ENCODE data around the gene CX3CL1. TPM values are rescaled to one million over a fixed set of nuclear protein-coding genes. Genes with fewer than 3 reads are reported as not detected.

CX3CL1 gene
- total and polyA plus RNA-seq, 2 of the 13 experiments (the other 11 are each of a cell fraction or from before 2014, with no cell fraction given), result 57.3 to 60.8 TPM

GRCh38 chr16:57373117-57373947 is 1.0 kb downstream of the CX3CL1 start (continued):
- TF ChIP-seq LRRFIP1 (CRISPR knock-in tag; conservative IDR thresholded peaks at IDR 0.05), result no peak
- no peak; the same call in 1 of the 2 replicates for TF ChIP-seq KDM5B (CRISPR knock-in tag; IDR thresholded peaks at IDR 0.05; ENCODE audit: borderline replicate concordance)
- no peak; the same call in 1 of the 2 replicates for TF ChIP-seq RAD21 (CRISPR knock-in tag; IDR thresholded peaks at IDR 0.05)
- peak; percentile 97 for TF ChIP-seq ZNF557 (CRISPR knock-in tag; IDR thresholded peaks at IDR 0.05)
- no peak for TF ChIP-seq MBD4 (IDR thresholded peaks at IDR 0.05; ENCODE audit: borderline replicate concordance, low read length)
- TF ChIP-seq TGIF2 (CRISPR knock-in tag; IDR thresholded peaks at IDR 0.05), result peak; percentile 96; the same call in 1 of the 2 replicates
- no peak for TF ChIP-seq ELF3 (CRISPR knock-in tag; IDR thresholded peaks at IDR 0.05)
- TF ChIP-seq XRCC5 (optimal IDR thresholded peaks at IDR 0.05; ENCODE audit: low read length), result no peak
- TF ChIP-seq ZNF782 (CRISPR knock-in tag; IDR thresholded peaks at IDR 0.05; ENCODE audit: borderline replicate concordance), result no peak
- TF ChIP-seq PRDM4 (CRISPR knock-in tag; IDR thresholded peaks at IDR 0.05; ENCODE audit: borderline replicate concordance), result no peak
- peak; percentile 34; the same call in 1 of the 2 replicates for TF ChIP-seq ZNF354B (CRISPR knock-in tag; IDR thresholded peaks at IDR 0.05)
- 0 out of 2 replicates have a peak, but pooled peaks have one; percentile 26 for TF ChIP-seq ZNF552 (CRISPR knock-in tag; IDR thresholded peaks at IDR 0.05; ENCODE audit: borderline replicate concordance)
- no peak for TF ChIP-seq ZBTB38 (CRISPR knock-in tag; IDR thresholded peaks at IDR 0.05)
- no peak; the same call in 1 of the 2 replicates for TF ChIP-seq NFATC3 (CRISPR knock-in tag; IDR thresholded peaks at IDR 0.05)
- TF ChIP-seq EED (CRISPR knock-in tag; IDR thresholded peaks at IDR 0.05), result peak; percentile 56; the same call in 1 of the 2 replicates
- TF ChIP-seq MYNN (CRISPR knock-in tag; IDR thresholded peaks at IDR 0.05; ENCODE audit: low read depth), result no peak
- no peak; the same call in 1 of the 2 replicates for TF ChIP-seq KLF13 (CRISPR knock-in tag; IDR thresholded peaks at IDR 0.05)
- TF ChIP-seq ZBED4 (CRISPR knock-in tag; IDR thresholded peaks at IDR 0.05; ENCODE audit: borderline replicate concordance), result no peak

Measured in HepG2 (cell line).